HEK293 (cell line): Measurements from ENCODE around the gene NRP2.

Source experiments
- CTCF ChIA-PET: fragments of 350-600 bp; formaldehyde crosslinking; extraction: SDS; loops from one replicate; lab custom pipeline; 2021; ENCODE audit warnings: antibody characterized with exemption; lab: Yijun Ruan, JAX
- POLR2A ChIA-PET: fragments of 300-600 bp; formaldehyde crosslinking; extraction: SDS; loops from one replicate; lab custom pipeline; 2020; ENCODE audit warnings: antibody characterized with exemption, inconsistent platforms; lab: Yijun Ruan, JAX
- H3K27ac ChIP-seq: fragments of 200-500 bp; sonication (Bioruptor generic); 2 replicates; pipeline ENCODE4 v1.5.1; 2014; ENCODE audit warnings: low read depth, low read length, control low read depth, inconsistent platforms; ENCODE audit errors: extremely low read depth
- H3K36me3 ChIP-seq, 2 experiments: fragments of 200-500 bp in 1 of 2; sonication (Bioruptor generic) in 1 of 2; 1 replicate in 1 of 2; 2 replicates in 1 of 2; pipeline ENCODE4 v1.5.1; 2014 to 2017; ENCODE audit warnings: inconsistent platforms in 2 of 2, low read length in 2 of 2; ENCODE audit not compliant: control insufficient read depth in 2 of 2, insufficient read depth in 1 of 2
- H3K4me1 ChIP-seq: fragments of 200-500 bp; sonication (Bioruptor generic); 2 replicates; pipeline ENCODE4 v1.5.1; 2014; ENCODE audit warnings: mild to moderate bottlenecking, low read length, inconsistent platforms; ENCODE audit not compliant: control insufficient read depth, insufficient read depth
- H3K4me3 ChIP-seq: 2 replicates; pipeline ENCODE4 v1.5.1; 2011; ENCODE audit warnings: low read depth, mild to moderate bottlenecking, control low read depth, low read length, moderate library complexity
- H3K9me3 ChIP-seq: fragments of 200-500 bp; sonication (Bioruptor generic); 2 replicates; pipeline ENCODE4 v1.5.1; 2014; ENCODE audit warnings: low read depth, low read length, inconsistent platforms; ENCODE audit not compliant: control insufficient read depth, insufficient read depth
- EGR2 ChIP-seq: fragments of 450-650 bp; formaldehyde crosslinking; IDR thresholded peaks from 2 replicates; pipeline ENCODE4 v1.5.1; 2016; ENCODE audit warnings: low read depth, missing biosample characterization, missing genetic modification characterization
- GLI4 ChIP-seq: fragments of 450-650 bp; formaldehyde crosslinking; IDR thresholded peaks from 2 replicates; pipeline ENCODE4 v1.5.1; 2016; ENCODE audit warnings: missing biosample characterization, missing genetic modification characterization
- GLIS1 ChIP-seq: fragments of 450-650 bp; formaldehyde crosslinking; IDR thresholded peaks from 2 replicates; pipeline ENCODE4 v1.5.1; 2016; ENCODE audit warnings: missing biosample characterization, missing genetic modification characterization
- OVOL3 ChIP-seq: fragments of 450-650 bp; formaldehyde crosslinking; IDR thresholded peaks from 2 replicates; pipeline ENCODE4 v1.5.1; 2016; ENCODE audit warnings: missing biosample characterization, missing genetic modification characterization
- TRIM28 ChIP-seq: IDR thresholded peaks from 2 replicates; pipeline ENCODE4 v1.6.1; 2011; ENCODE audit warnings: low read length, control low read depth, borderline replicate concordance
- ZBTB1 ChIP-seq: fragments of 450-650 bp; formaldehyde crosslinking; IDR thresholded peaks from 2 replicates; pipeline ENCODE4 v1.5.1; 2016; ENCODE audit warnings: missing biosample characterization, missing genetic modification characterization
- ZFP69B ChIP-seq: fragments of 450-650 bp; formaldehyde crosslinking; IDR thresholded peaks from 2 replicates; pipeline ENCODE4 v1.5.1; 2016; ENCODE audit warnings: missing biosample characterization, missing genetic modification characterization
- ZNF10 ChIP-seq: fragments of 450-650 bp; formaldehyde crosslinking; IDR thresholded peaks from 2 replicates; pipeline ENCODE4 v1.5.1; 2017; ENCODE audit warnings: missing biosample characterization, missing genetic modification characterization
- ZNF157 ChIP-seq: fragments of 450-650 bp; formaldehyde crosslinking; IDR thresholded peaks from 2 replicates; pipeline ENCODE4 v1.5.1; 2016; ENCODE audit warnings: missing biosample characterization, missing genetic modification characterization
- ZNF174 ChIP-seq: fragments of 450-650 bp; formaldehyde crosslinking; IDR thresholded peaks from 2 replicates; pipeline ENCODE4 v1.5.0; 2017; ENCODE audit warnings: missing biosample characterization, mild to moderate bottlenecking, missing genetic modification characterization
- ZNF423 ChIP-seq: fragments of 450-650 bp; formaldehyde crosslinking; IDR thresholded peaks from 2 replicates; pipeline ENCODE4 v1.5.1; 2016; ENCODE audit warnings: missing biosample characterization, missing genetic modification characterization
- ZNF585B ChIP-seq: fragments of 450-650 bp; formaldehyde crosslinking; IDR thresholded peaks from 2 replicates; pipeline ENCODE4 v1.5.1; 2016; ENCODE audit warnings: missing biosample characterization, missing genetic modification characterization
- ZNF610 ChIP-seq: fragments of 450-650 bp; formaldehyde crosslinking; IDR thresholded peaks from 2 replicates; pipeline ENCODE4 v1.5.1; 2016; ENCODE audit warnings: missing biosample characterization, missing genetic modification characterization, borderline replicate concordance
- ZNF621 ChIP-seq: fragments of 450-650 bp; formaldehyde crosslinking; IDR thresholded peaks from 2 replicates; pipeline ENCODE4 v1.5.1; 2017; ENCODE audit warnings: missing biosample characterization, missing genetic modification characterization
- ZNF626 ChIP-seq: fragments of 450-650 bp; sonication (Bioruptor Pico); formaldehyde crosslinking; IDR thresholded peaks from 2 replicates; pipeline ENCODE4 v1.5.1; 2018; ENCODE audit warnings: missing biosample characterization, missing genetic modification characterization, inconsistent platforms
- ZNF654 ChIP-seq: fragments of 450-650 bp; formaldehyde crosslinking; IDR thresholded peaks from 2 replicates; pipeline ENCODE4 v1.5.1; 2016; ENCODE audit warnings: low read depth, missing biosample characterization, missing genetic modification characterization
- ZNF707 ChIP-seq: fragments of 450-650 bp; formaldehyde crosslinking; IDR thresholded peaks from 2 replicates; pipeline ENCODE4 v1.5.1; 2016; ENCODE audit warnings: missing biosample characterization, missing genetic modification characterization
- ZNF837 ChIP-seq: fragments of 450-650 bp; formaldehyde crosslinking; IDR thresholded peaks from 2 replicates; pipeline ENCODE4 v1.5.1; 2016; ENCODE audit warnings: missing biosample characterization, missing genetic modification characterization
- TF ChIP-seq, protein P1 (sequence below): fragments of 450-650 bp; formaldehyde crosslinking; IDR thresholded peaks from 2 replicates; pipeline ENCODE4 v1.5.1; 2016; ENCODE audit warnings: missing biosample characterization, missing genetic modification characterization
- TF ChIP-seq, protein P2 (sequence below): fragments of 450-650 bp; formaldehyde crosslinking; IDR thresholded peaks from 2 replicates; pipeline ENCODE4 v1.5.1; 2016; ENCODE audit warnings: missing biosample characterization, missing genetic modification characterization

NRP2 gene

GRCh38 chr2:205744074-205744591 is 61.8 kb downstream of the NRP2 start:
- H3K36me3 ChIP-seq, result peaks cover 0 to 60% of the 10 kb centered on the region in 2 experiments; a peak in 1 of 3 replicates
- no peak overlapping the region for H3K4me3 ChIP-seq
- H3K9me3 ChIP-seq, result no peaks in the 10 kb centered on the region
- no peak overlapping the region for H3K27ac ChIP-seq
- POLR2A ChIA-PET, result no interaction called here
- CTCF ChIA-PET, result interaction anchor here (1.0 kb wide), 1 partner anchor 32 kb away, joined by 3 read pairs; no protein-coding TSS in a partner anchor
- TF ChIP-seq ZNF10 (tag by site-specific recombination), result no peak
- TF ChIP-seq, protein P1, sequence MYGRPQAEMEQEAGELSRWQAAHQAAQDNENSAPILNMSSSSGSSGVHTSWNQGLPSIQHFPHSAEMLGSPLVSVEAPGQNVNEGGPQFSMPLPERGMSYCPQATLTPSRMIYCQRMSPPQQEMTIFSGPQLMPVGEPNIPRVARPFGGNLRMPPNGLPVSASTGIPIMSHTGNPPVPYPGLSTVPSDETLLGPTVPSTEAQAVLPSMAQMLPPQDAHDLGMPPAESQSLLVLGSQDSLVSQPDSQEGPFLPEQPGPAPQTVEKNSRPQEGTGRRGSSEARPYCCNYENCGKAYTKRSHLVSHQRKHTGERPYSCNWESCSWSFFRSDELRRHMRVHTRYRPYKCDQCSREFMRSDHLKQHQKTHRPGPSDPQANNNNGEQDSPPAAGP (tag by site-specific recombination), result no peak
- no peak for TF ChIP-seq ZNF707
- no peak for TF ChIP-seq ZBTB1 (tag by site-specific recombination)
- TF ChIP-seq ZNF610 (tag by site-specific recombination), result no peak
- TF ChIP-seq ZNF585B (tag by site-specific recombination), result no peak
- no peak for TF ChIP-seq ZNF157
- no peak for TF ChIP-seq ZNF621 (tag by site-specific recombination)
- TF ChIP-seq GLI4, result no peak
- no peaks in the 10 kb centered on the region for H3K4me1 ChIP-seq

GRCh38 chr2:205745661-205746419 is 63.5 kb downstream of the NRP2 start:
- POLR2A ChIA-PET, result no interaction called here
- CTCF ChIA-PET, result interaction anchor here (0.7 kb wide), 1 partner anchor 124 kb away, joined by 3 read pairs; no protein-coding TSS in a partner anchor
- TF ChIP-seq ZNF654 (tag by site-specific recombination) (no peak), TRIM28 (no peak)

DNA sequence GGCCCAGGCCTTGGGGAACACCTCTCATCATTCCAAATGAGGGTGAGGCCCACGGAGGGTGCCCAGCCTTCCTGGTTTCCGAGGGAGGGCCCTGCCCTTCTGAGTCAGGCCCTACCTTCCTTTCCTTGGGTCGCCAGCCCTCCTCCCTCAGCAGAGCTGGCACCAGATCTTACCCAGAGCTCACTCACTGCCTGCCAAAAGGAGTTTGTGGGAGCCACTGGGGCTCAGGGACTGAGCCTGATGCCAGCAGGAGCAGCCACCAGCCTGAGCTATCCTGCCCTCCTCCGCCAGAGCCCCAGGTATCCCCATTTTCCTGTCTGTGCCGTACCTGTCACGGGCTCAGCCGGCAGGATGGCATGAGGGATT is 64.1 kb downstream of the NRP2 start:
- no peak overlapping the region for H3K27ac ChIP-seq
- H3K9me3 ChIP-seq, result no peaks in the 10 kb centered on the region
- H3K4me1 ChIP-seq, result no peaks in the 10 kb centered on the region
- H3K4me3 ChIP-seq, result no peak overlapping the region
- no peak for TF ChIP-seq ZNF626 (tag by site-specific recombination)
- no peak for TF ChIP-seq OVOL3 (tag by site-specific recombination)
- TF ChIP-seq EGR2 (tag by site-specific recombination), result no peak
- TF ChIP-seq ZNF423 (tag by site-specific recombination), result no peak
- no peak for TF ChIP-seq ZFP69B
- TF ChIP-seq, protein P1 (tag by site-specific recombination), result no peak
- TF ChIP-seq, protein P2, sequence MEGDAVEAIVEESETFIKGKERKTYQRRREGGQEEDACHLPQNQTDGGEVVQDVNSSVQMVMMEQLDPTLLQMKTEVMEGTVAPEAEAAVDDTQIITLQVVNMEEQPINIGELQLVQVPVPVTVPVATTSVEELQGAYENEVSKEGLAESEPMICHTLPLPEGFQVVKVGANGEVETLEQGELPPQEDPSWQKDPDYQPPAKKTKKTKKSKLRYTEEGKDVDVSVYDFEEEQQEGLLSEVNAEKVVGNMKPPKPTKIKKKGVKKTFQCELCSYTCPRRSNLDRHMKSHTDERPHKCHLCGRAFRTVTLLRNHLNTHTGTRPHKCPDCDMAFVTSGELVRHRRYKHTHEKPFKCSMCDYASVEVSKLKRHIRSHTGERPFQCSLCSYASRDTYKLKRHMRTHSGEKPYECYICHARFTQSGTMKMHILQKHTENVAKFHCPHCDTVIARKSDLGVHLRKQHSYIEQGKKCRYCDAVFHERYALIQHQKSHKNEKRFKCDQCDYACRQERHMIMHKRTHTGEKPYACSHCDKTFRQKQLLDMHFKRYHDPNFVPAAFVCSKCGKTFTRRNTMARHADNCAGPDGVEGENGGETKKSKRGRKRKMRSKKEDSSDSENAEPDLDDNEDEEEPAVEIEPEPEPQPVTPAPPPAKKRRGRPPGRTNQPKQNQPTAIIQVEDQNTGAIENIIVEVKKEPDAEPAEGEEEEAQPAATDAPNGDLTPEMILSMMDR (tag by site-specific recombination), result no peak
- no peak for TF ChIP-seq ZNF174 (tag by site-specific recombination)
- TF ChIP-seq ZNF707, result no peak
- TF ChIP-seq ZNF837, result no peak
- TF ChIP-seq GLIS1 (tag by site-specific recombination), result no peak
- POLR2A ChIA-PET, result no interaction called here
- CTCF ChIA-PET, result interaction anchor here (0.5 kb wide), 1 partner anchor 202 kb away, joined by 3 read pairs; no protein-coding TSS in a partner anchor
- H3K36me3 ChIP-seq, result peaks cover 0 to 53% of the 10 kb centered on the region in 2 experiments; a peak in 1 of 3 replicates

More at GRCh38 chr2:205745661-205746419, 63.5 kb downstream of the NRP2 start:
- no peaks in the 10 kb centered on the region for H3K4me1 ChIP-seq
- no peak overlapping the region for H3K27ac ChIP-seq
- no peak overlapping the region for H3K4me3 ChIP-seq
- no peaks in the 10 kb centered on the region for H3K9me3 ChIP-seq
- peaks cover 0 to 59% of the 10 kb centered on the region in 2 experiments; a peak in 1 of 3 replicates for H3K36me3 ChIP-seq
